HG03095 (cell line): ENCODE data around the gene PGC.

ENCODE experiments used
- ATAC-seq: cut with Tn5 transposase; IDR thresholded peaks from one replicate; pipeline ENCODE4 v1.9.1; 2021; ENCODE audit warnings: moderate library complexity; ENCODE audit not compliant: unreplicated experiment

The PGC gene

DNA sequence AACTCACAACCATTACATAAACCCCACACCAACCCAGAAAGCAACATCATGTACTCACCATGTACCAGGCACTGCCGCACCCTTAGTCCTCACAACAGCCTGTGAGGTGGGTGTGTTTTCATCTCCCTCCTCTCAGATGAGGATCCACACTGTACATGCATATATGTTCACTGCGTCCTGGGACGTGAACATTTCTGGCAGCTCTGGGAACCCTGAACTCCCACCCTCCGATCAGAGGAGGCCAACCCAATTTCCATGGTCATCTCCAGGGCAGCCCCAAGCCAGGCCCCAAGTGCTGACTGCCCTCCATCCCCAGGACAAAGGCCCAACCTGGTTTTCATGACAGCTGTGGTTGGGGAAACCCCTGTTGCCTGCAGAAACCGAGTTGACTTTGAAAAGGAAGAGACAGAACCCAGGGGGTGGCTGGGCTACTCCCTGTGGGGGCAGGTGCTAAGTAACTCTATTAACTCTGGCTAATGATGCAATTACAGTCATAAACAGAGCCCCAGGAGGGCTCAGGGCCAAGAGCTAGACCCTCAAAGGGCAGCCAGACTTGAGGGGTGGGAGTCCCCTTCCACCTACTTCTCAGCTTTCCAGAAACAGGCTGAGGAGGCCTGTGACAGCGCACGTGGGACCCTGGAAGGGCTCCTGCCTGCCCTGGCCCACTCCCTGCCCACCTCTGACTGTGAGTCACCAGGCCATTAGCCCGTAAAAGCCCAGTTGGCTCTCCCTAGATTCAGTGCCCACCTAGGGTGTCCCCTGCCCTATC is 14.4 kb downstream of the PGC start:
- peak; percentile 36 for ATAC-seq

DNA sequence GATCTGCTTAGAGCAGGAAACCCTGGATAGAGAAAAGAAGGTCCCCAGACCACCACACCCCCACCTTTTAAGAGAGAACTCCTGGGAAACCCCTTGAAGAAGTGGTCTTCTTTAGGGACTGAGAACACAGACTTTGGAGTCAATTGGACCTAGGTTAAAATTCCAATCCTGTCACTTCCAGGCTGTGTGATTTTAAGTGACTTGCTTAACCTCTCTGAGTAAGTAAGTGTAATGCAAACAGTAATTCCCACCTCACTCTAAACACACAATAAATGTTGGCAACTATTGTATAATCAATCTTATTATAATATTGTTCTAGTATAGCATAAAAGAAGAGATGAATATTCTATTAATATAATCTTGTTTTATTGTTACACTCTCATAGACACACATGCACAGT is 15.0 kb downstream of the PGC start:
- no peak for ATAC-seq

DNA sequence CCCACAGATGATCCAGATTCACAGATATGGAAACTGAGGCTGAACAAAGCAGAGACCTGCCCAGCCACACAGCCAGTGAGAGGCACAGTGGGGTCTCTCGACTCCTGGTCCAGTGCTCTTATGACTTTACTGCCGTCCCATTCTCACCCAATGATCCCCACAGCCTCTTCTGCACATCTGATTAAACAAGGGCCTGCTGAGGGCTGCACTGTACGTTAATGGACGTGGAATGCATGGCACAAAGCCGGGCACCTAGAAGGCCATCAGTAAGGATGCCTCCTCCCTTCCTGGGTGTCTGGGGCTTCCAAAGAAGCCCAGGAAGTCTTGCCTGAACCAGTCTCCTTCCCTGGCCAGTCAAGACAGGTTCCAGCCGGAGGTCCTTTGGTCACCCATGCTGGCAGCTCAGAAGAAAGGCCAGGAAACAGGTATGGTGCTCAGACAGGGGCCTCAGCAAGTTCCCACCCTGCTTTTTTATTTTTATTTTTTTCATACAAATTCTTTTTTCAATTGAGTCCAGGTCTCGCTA is 15.6 kb downstream of the PGC start:
- ATAC-seq = no peak

DNA sequence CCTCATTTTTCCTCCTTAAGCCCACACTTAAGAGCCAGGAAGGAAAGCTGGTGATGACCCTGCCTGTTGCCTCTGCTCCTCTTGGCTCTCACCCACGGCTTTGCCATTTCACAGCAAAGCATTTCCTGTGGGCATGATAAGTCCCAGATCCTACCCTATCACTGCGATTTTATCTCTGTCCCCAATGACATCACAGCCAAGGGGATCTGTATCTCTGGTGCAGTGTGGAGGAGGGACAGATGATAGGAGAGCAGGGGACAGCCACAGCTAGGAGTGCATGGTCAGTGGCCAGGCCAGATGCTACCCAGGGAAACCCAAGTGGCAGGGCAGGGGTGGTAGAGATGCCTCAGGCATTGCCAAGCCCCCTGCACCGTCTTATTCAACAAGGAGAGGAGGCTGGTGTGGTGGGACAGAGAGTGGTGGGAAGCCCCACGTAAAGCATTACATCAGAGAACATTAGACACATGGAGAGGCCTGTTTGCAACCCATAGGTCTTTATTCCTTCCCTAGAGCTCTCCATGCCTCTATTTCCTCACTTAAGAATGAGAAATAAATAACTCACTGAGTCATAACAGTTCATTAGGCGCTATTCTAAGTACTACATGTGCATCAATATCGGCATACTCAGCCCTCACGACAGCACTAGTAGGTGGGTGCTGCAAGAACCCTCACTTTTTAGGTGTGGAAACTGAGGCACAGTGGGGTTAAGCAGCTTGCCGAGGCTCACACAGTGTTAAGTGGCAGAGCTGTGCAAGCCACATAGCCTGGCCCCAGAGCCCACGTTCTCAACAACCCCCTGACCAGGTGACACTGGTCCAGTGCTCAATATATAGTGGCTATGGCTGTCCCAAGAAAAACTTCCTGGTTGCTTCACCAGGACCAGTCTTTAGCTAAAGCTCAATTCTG is 16.4 kb downstream of the PGC start:
- no peak for ATAC-seq

DNA sequence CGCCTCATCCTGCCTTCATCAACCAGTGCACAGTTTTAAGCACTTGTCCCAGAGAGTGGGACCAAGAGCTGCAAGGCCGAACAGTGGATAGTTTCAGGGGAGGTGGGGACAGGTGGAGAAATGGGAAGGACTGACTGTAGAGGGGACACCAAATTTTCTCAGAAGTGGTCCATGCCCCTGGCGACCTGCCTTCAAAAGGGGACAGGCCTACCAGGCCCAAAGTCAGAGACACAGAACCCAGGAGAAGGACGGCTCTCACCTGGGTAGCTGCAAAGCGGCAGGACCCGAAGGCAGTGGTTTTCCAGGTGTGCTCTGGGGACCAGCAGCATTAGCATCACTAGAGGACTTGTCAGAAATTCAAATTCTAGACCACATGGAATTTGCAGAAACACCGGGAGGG is 17.6 kb downstream of the PGC start:
- ATAC-seq = no peak

DNA sequence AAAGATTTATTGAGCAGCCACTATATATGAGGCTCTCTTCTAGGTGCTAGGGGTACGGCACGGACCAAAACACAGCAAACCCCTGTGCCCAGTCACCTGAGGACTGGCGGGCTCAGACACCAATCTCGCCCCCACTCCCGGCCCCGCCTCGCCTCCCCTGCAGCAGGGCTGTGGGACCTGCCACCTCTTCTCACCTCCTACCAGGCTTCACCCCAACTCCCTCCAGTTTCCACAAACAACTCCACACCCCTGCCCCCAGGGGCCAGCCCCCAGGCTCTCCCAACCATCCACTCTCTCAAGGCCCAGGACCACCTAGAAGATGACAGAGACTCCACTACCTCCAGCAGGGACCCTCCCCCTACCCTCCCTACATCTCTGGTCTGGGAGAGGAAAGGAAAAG is 18.2 kb downstream of the PGC start:
- ATAC-seq = no peak

DNA sequence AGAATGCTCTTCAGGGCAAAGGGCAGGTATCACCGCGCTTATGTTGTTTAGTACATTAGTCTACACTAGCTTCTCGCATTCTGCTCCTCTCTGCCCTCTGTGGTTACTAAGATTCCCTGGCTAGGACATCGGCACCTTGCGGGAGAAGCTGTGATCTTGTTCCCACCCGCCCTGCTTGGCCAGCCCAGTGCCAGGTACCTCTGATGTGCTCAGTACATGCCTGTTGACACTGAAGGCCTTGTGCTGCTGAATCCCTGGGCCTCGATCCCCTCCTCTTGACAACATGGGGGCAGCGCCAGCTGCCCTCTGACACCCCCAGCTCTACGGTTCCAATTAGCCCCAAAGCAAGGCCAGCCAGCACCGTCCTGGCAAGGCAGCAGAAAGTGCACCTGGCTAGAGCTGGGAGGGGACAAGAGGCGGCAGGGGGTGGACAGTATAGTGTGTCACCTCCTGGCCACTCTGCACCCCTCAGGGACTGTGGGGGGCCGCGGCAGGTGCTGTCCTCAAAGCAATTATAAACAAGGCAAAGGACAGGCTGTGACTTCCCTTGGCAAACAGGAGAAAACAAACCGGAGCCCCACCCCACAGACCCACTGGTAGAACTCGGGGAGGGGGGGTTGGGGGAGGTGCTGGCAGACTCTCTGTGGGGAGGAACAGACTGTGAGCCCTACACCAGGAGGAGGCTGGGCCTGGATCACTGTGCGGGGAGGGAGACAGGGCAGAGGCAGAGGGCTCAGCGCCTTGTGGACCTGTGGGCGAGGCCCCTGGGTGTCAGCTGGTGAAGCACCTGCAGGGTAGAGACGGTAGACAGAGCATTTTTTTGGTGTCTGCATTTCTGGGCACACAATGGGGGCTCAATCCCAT is 18.9 kb downstream of the PGC start:
- ATAC-seq = no peak

DNA sequence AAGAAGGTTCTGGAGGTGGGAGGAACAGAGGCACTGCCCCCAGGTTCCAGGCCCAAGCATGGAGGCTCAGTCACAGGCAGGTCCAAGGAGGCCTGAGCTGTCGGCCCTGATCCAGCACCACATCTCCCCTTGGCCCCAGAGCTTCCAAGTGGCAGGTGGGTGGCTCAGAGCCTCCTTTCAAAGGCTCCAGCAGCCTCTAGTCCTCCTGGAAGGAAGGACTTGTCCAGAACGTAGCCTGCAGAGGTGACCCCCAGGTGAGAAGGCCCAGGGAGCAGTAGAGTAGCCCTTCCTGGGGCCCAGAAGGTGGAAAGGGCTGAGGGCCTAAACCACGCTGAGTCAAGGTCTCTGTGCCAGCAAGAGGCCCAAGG is 19.5 kb downstream of the PGC start:
- ATAC-seq = no peak

DNA sequence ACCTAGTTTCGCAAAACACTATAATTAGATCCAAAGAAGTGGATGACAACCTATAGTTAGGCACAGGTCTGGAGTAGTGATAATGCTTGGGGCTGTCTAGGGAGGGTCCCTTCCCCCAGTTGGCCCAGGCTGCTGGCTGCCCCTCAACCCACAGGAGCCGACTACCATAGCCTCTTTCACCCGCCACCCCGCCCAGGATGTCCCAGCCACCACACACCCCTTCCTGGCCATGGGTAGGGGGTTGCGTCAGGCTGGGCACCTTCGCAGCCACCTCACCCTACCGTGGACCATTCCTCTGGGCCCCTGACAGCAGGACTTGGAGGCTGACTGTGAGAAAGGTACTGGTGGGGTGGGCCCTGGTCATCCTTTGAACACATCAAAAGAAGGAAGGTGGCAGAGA is 20.3 kb downstream of the PGC start:
- ATAC-seq = no peak

DNA sequence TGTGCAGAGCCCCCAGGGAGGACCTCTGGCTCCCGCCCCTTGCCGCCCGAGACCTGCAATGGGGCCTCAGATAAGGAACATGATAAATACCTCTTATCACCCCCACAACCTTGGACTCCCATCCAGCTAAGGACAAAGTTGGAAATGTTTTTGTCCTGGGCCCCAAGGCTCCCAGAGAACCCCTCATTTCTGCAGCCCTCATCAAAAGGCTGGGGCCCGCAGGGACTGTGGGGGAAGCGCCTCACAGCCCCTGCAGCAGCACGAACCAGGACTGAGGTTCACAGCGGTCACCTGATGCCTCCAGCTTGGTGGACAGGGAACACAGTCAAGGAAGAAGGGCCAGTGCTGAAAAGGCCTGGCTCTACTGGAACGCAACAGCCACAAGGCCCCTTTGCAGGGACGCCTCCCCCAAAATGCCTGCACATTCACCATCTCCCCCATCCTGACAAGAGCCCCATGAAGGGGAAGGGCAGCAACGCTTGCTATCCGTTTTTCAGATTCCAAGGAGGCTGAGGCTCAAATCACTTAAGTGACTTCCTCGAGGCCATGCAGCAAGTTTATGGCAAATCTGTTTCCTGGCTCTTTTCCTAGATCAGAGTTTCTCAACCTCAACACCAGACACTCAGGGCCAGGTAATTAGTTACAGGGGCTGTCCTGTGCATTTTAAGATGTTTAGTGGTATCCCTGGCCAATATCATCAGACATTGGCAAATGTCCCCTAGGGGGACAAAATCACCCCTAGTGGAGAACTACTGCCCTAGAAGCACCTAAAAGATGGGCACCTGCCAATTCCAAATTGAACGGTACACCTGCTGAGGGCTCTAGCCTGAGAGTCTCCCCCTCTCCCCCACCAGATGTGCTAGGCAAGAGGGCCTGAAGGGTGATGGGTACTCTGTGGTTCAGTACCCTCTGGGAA is 22.4 kb downstream of the PGC start:
- no peak for ATAC-seq

DNA sequence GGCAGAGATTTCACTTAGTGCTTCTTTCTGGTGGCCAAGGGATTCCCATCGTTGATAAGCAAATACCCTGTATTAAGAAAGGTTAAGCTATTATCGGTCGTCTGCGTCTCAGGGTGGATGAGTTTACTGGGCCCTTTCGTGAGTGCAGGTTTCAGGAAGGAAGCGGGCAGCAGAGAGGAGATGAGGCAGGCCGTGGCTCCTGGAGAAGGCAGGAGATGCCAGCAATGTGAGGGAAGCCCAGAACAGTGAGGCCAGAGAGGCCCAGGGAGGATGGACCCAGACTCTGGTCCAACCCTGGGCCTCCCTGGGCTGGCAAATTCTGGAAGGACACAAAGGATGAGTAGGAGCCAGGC is 23.0 kb downstream of the PGC start:
- ATAC-seq = no peak

DNA sequence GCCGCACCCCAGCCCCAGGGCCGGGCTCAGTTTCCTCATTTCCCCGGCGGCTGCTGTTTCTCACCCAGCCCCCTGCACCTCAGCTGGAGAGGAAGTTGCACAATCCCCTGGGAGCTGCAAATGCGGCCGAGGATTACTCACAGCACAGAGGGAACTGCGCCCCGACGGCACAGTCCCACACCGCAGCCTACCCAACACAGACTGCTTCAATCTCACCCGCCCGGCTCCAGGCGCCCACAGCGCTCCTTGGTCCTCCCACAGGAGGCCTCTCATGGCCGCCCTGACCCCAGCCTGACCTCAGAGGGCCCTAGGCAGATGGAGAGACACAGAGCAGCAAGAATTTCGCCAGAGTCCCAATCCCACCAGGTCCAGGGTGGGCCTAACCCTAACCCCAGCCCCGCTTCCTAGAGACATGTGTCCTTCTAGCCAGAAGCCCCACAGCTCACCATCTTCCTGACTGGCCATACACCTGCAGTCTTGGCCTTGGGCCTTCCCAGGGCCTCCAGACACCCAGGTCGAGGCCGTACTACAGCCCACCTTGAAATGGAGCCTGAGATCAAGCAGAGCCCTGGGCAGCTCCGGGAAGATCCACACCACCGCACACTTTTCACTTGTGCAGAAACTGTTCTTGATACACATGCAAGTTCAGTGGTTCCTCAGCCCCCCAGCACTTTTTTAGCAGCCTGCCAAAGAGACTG is 23.5 kb downstream of the PGC start:
- ATAC-seq = peak; percentile 68

DNA sequence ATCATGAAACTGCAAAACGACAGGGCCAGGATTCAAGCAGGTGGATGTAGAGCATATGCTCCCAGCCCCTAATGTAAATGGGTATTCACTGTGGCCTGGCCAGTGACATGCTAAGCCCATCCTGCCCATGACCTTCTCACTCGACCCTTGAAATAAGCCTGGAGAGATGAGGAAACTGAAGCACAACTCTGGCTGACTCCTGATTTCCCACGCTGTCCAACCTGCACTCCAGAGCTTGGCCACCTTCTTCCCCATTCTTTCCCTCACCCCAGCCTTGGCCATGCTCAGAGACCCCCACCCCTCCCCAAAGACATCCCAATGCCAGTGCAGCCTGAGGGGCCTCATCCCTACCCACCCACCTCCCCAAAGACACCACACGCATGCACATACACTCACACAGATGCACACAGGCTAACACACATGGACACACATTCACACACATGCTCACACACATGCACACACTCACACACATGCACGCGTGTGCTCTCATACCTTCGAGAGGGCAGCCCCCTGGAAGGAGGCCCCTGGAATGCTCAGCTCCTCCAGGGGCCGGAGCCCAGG is 24.1 kb downstream of the PGC start:
- ATAC-seq = no peak

DNA sequence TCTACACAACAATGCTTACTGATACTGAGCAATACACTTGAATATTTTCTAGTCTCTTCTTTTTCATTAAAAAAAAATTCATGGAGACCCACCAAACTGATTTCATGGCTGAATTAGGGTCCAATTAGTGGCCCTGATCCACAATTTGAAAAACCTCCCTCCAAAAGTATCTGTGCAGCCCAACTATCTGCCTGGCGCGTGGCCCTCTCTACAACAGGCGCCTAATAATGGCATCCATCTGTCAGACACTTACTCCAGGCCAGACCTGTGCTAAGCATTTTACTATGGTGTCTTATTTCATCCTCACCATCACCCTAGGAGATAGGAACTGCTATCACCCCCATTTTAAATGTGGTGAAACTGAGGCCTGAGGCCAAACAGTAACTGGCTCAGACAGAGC is 25.8 kb downstream of the PGC start:
- no peak for ATAC-seq

DNA sequence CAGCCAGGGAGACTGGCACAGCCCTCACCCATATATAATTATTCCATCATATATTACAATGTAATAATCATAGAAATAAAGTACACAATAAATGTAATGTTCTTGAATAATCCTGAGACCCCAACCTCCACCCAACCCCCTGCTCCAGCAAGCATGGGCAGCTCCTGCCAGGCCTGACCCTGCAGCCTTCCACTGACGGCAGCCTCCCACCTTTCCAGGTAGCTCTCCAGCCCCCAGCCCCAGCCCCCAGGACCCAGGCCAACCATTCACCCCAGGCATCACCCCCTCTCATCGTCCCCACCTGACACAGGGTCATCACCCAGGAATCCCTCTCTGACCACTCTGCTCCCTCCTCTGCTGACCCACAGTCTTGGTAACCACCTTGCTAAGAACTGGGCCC is 26.4 kb downstream of the PGC start:
- no peak for ATAC-seq

DNA sequence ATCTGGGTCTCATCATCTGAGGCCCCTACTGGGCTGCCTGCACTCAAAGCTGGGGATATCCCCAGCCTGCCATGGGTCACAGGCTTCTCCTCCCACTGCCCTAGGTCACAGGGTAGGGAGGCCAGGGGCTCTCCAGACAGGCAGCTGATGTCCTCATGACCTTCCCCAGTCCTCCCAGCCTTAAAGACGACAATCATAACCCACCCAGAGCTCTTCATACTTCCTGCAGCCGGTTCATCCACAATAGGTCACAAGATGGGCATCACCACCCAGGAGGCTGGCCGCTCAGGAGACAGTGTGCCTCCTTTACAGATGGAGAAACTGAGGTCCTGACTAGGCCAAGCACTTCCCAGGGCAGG is 27.0 kb downstream of the PGC start:
- no peak for ATAC-seq

DNA sequence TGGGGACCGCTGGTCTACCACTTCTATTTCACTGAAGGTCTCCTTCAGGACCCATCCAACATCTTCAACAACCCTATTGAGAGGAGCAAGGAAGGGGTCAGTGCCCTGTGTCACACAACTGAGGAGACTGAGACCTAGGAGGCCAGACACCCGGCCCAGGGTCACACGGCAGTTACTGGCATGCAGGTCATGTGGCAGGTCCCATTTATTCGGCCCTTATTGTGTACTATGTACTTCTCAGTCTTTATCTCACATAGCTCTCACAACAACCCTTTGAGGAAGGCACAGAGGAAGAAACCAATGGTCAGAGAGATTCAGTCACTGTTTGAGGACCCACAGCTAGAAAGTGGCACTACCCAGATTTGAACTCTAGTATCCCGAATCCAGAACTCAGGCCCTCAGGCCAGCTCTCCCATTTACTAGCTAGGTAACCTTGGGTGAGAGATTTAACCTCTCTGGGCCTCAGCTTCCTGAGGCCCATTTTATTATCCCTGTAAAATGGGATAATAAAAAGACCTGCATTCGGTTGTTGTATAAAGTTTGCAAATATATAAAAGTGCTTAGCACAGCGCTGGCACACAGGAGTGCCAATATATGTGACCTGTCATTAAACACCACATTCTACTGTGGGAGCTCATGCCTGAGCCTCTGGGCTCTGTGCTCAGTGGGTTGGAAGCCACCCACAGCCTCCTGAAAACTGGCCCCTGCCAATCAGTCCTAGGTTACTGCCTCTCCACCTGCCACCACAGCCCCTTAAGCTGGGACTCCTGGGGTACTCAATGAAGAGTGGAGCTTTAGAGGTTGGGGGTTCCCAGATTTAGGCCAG is 27.5 kb downstream of the PGC start:
- ATAC-seq = no peak

DNA sequence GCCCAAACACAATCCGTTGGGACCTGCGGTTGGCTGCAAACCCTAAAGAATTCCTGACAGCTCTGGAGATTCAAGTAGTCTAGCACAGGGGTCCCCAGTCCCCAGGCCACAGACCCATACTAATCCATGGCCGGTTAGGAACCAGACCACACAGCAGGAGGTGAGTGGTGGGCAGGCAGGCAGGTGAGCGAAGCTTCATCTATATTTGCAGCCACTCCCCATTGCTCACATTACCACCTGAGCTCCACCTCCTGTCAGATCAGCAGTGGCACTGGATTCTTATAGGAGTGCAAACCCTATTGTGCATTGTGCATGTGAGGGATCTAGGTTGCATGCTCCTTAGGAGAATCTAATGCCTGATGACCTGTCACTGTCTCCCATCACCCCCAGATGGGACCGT is 28.4 kb downstream of the PGC start:
- ATAC-seq = no peak

DNA sequence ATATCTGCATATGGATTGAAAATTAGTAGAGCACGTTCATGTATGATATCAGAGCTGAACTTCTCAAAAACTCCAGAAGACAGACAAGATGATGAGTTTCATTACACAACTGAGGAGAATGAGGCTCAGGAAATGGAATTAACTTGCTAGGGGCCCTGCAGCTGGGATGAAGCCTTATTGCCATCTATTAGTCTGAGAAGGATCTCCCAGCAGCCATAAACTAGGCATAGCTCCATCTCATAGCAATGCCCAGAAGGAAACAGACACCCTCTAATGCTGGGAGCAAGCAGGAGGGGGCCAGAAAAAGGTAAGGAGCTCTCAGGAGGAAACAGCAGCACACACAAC is 29.8 kb downstream of the PGC start:
- no peak for ATAC-seq
